SKM-1 (cell line): ENCODE results near the gene SERPINB8.
"Not testable (repeated sequence)": the region's sequence is repeated elsewhere in the genome, so short reads cannot be mapped to it uniquely, and the experiment has no call there.

Experiments used
- DNase-seq: peaks from one replicate; lab custom pipeline; 2025; ENCODE audit not compliant: unreplicated experiment; lab: John Stamatoyannopoulos, UW

SERPINB8 gene

GRCh38 chr18:63969942-63970808, at the start of gene SERPINB8:
Gene SERPINB8 (plus strand): TSS chr18:63970081. CDS start chr18:63978309, 8,228 bp downstream.
- DNase-seq = peak; percentile 74

DNA sequence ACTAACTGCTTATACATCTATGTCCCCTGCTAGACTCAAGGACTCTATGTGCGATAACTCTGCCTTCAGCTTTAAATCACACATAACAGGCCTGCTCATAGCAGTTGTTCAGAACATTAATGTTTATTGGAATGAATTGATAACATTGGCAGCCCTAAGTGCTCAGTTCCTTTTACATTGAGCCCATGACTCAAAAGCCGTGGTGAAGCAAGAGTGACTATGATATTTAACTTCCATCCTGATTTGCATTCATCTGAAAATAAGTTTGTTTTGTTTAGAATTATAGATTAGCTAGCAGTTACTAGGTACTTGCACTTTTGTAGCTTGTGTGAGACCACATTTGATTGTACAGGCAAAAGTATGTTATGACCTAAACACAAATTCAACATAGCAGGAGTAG, 47.8 kb upstream of the SERPINB8 start:
- no peak for DNase-seq

- no peak for DNase-seq
Measured at GRCh38 chr18:63924551-63924950, 45.3 kb upstream of the SERPINB8 start.

DNA sequence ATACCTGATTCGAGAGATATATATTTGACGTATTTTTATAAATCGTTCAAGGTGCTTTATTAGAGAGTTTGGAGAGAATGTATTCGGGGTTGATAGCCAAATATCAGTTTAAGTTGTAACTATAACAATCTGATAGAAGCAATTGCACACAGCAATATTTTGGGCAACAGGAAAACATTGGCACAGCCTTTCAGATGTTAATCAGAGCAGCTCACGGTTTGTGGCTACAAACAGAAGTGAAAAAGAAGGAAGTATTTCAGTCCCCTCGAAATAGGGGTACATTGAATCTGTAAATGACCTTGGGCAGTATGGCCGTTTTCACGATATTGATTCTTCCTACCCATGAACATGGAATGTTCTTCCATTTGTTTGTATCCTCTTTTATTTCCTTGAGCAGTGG, 41.5 kb upstream of the SERPINB8 start:
- peak; percentile 40 for DNase-seq

DNA sequence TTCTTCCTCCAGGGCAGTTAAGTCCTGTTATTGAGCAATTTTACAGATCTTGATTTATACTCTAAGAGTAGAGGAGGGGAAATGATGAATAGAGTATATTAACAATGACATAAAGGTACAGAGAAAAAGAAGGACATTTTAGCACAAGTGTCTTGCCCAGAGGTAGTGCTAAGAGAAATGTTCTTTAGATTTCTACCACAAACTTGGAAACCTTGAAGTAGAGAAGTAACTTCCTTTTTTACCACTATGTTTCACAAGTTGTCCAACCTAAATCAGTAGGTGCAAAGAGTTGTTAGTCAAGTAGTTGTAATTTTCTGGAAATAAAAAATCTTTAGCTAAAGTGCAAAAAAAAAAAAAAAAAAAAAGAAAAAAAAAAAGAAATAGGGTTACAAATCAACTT, 40.5 kb upstream of the SERPINB8 start:
- DNase-seq = not testable (repeated sequence)

DNA sequence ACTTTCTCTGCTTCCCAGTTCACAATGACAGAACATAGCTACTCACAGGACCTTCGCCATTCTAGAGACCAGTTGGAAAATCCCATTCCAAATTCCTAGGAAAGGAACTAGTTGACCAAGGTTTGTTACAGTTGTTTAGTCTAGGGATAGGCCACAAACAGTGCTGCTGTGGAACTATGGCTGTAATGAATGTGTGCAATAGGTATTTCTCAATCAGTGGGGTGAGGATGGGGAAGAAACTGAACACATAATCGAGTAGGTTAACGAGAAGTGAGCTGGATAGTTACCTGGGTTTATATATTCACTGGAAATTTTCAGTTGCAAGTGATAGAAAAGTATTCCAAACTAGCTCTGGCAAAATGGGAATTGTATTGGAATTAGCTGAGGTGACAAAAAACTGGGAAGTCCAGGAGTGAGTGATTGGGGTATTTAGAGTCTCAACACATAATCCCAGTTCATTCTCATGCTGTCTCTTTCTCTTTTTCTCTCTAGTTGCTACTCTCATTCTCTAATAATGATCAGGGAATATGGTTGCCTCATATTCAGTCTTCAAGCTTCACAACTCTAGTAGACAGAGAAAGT, 39.0 kb upstream of the SERPINB8 start:
- DNase-seq = peak; percentile 66

DNA sequence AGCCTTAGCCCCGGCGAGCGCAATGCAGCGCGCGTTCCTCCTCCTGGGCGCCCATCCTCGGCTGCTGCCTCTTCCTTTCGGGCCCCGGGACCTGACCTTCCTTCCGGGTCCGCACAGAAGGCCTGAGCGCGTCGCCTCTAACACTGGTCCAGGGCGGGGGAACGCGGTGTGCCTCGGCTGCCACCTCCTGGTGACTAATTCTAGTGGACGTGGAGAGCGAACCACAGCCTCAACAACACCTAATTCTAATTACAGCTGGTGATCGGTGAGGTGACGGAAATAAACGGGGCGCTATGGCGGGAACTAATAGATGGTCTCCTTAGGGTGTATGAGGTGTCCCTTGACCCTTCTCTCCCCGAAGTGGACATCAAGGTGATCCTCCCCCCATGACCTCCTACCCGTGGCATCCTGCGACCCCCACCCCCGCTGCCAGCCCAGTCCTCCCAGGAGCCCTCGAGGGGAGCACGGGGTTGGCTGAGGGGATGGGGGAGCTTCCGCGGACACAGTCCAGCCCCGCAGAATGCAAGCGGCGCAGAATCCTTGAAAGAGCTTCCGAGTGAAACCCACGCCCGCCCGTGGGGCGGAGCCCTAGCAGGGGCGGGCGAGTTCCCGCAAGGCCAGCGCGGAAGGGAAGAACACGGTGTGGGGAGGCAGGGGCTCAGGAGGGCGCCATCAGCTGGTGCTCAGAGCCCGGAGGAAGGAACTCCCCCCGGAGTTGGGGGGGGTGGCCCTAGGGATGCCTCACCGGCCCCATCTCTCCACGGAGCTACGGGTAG, 33.5 kb upstream of the SERPINB8 start:
- peak; percentile 93 for DNase-seq

GRCh38 chr18:63936932-63937393, 32.9 kb upstream of the SERPINB8 start:
- DNase-seq = no peak

GRCh38 chr18:63940008-63940407, 29.9 kb upstream of the SERPINB8 start:
- no peak for DNase-seq

DNA sequence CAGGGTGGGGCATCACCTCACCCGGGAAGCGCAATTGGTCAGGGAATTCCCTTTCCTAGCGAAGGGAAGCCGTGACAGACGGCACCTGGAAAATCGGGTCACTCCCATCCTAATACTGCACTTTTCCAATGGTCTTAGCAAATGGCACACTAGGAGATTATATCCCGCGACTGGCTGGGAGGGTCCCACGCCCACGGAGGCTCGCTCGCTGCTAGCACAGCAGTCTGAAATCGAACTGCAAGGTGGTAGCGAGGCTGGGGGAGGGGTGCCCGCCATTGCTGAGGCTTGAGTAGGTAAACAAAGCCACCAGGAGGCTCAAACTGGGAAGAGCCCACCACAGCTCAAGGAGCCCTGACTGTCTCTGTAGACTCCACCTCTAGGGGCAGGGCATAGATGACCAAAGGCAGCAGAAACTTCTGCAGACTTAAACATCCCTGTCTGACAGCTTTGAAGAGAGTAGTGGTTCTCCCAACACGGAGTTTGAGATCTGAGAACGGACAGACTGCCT, 29.3 kb upstream of the SERPINB8 start:
- not testable (repeated sequence) for DNase-seq

- no peak for DNase-seq
Measured at GRCh38 chr18:63947051-63947790, 22.7 kb upstream of the SERPINB8 start.

DNA sequence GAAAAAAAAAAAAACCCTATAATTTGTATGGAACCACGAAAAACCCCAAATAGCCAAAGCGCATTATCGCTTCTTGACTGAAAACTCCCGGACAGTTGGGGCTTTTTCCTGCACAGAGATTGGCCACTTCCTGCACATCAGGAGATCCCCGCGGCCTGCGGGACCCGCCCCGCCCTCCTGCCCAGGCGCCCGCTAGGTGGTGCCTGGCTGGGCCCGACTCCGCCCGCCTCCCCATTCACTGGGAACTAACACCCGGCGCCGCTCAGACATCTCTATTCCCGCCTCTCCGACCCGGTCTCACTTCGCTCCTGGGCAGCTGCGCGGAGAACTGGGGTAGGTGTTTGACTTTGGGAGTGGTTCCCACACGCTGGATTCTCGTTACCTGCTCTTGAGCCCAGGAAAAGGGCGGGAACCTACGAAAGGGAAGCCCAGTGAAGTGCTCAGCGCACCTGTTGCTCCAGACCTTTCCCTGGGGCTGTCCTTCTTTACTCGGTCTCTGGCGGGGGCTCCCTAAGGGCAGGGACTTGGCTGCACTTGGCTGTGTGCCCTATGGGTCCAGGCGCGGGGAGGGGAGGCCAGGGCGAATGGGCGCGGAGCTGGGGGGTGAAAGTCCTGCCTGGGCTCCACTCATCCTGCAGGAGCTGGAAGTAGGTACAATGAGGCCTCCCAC, 20.7 kb upstream of the SERPINB8 start, which contains the start of gene HMSD:
TSS of gene HMSD (plus strand) at position 234 of the 670 bp plus-strand sequence. CDS start 4,155 bp downstream, outside the sequence.
- no peak for DNase-seq

- no peak for DNase-seq
Measured at GRCh38 chr18:63951302-63951705, 18.6 kb upstream of the SERPINB8 start.

- no peak for DNase-seq
Measured at GRCh38 chr18:63953811-63954210, 16.1 kb upstream of the SERPINB8 start.

- DNase-seq = no peak
Measured at GRCh38 chr18:63956755-63957154, 13.1 kb upstream of the SERPINB8 start.

- no peak for DNase-seq
Measured at GRCh38 chr18:63960891-63961290, 9.0 kb upstream of the SERPINB8 start.

DNA sequence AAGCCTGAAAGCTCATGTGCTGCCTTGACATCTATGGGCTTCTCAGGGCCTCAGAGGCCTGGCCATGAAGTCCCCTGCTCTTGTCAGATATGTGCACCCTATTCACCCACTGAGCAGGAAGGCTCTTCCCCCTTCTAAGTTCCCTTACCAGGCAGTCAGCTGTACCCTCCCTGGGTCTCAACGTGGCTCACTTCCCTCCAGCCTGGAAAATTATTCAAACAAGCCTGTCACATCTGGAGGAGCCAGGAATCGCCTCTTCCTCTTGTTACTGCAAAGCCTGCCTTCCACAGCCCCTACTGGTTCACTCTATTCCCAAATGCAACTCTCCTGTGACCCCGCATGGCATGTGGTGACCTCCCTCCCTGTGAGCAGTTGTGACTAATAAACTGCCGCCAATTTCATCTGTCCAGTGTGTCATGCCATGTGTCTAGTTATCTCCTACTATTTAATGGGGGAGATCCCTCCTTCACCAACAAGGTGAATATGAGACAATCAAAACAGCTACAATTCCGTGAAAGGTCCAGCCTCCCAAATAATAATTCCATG, 8.4 kb upstream of the SERPINB8 start:
- no peak for DNase-seq

GRCh38 chr18:63962137-63962536, 7.7 kb upstream of the SERPINB8 start:
- no peak for DNase-seq

- peak; percentile 58 for DNase-seq
Measured at GRCh38 chr18:63963615-63964256, 6.1 kb upstream of the SERPINB8 start.
